DOHH2 (cell line): ENCODE measurements around the gene GPRC5B.

Experiments
- H3F3A ChIP-seq: fragments of 200-600 bp; sonication (generic), shearing (Covaris generic); 2 replicates; pipeline ENCODE4 v1.6.0; 2016; ENCODE audit warnings: antibody characterized with exemption, mild to moderate bottlenecking; ENCODE audit not compliant: control insufficient read depth, insufficient read depth
- H3K27ac ChIP-seq: fragments of 200-600 bp; sonication (generic); 2 replicates; pipeline ENCODE4 v1.5.1; 2014; ENCODE audit warnings: low read depth, mild to moderate bottlenecking, low read length, moderate library complexity
- H3K27me3 ChIP-seq: fragments of 200-600 bp; sonication (generic); 2 replicates; pipeline ENCODE4 v1.6.1; 2014; ENCODE audit warnings: mild to moderate bottlenecking, low read length, mixed read lengths; ENCODE audit not compliant: control insufficient read depth
- H3K36me3 ChIP-seq: fragments of 200-600 bp; sonication (generic); 2 replicates; pipeline ENCODE4 v1.6.1; 2014; ENCODE audit warnings: mild to moderate bottlenecking, low read length, moderate library complexity, mixed read lengths; ENCODE audit not compliant: control insufficient read depth
- H3K4me1 ChIP-seq: fragments of 200-600 bp; sonication (generic); 2 replicates; pipeline ENCODE4 v1.6.1; 2014; ENCODE audit warnings: mild to moderate bottlenecking, low read length, mixed read lengths; ENCODE audit not compliant: control insufficient read depth
- H3K4me2 ChIP-seq: fragments of 200-600 bp; sonication (generic); 2 replicates; pipeline ENCODE4 v1.6.0; 2014; ENCODE audit warnings: mild to moderate bottlenecking, low read length, moderate library complexity
- H3K4me3 ChIP-seq: fragments of 200-600 bp; sonication (generic); 2 replicates; pipeline ENCODE4 v1.5.1; 2014; ENCODE audit warnings: mild to moderate bottlenecking, low read length, mixed read lengths
- H3K79me2 ChIP-seq: fragments of 200-600 bp; sonication (generic); 2 replicates; pipeline ENCODE4 v1.6.1; 2014; ENCODE audit warnings: mild to moderate bottlenecking, low read length, mixed read lengths; ENCODE audit not compliant: control insufficient read depth
- H3K9me2 ChIP-seq: fragments of 200-600 bp; sonication (generic); replicated peaks from 2 replicates; pipeline ENCODE4 v1.6.1; 2014; ENCODE audit warnings: mild to moderate bottlenecking, low read length, mixed read lengths; ENCODE audit not compliant: control insufficient read depth
- H3K9me3 ChIP-seq: fragments of 200-600 bp; sonication (generic); 2 replicates; pipeline ENCODE4 v1.6.1; 2014; ENCODE audit warnings: antibody characterized with exemption, low read length, mixed read lengths; ENCODE audit not compliant: control insufficient read depth, insufficient read depth
- H4K20me1 ChIP-seq: fragments of 200-600 bp; sonication (generic); 2 replicates; pipeline ENCODE4 v1.6.0; 2014; ENCODE audit warnings: low read depth, mild to moderate bottlenecking, antibody characterized with exemption, low read length, moderate library complexity; ENCODE audit not compliant: control insufficient read depth, insufficient read depth
- CTCF ChIP-seq: fragments of 200-600 bp; sonication (generic); IDR thresholded peaks from one replicate; pipeline ENCODE4 v1.5.1; 2014; ENCODE audit warnings: antibody characterized with exemption, mild to moderate bottlenecking, low read depth, low read length; ENCODE audit not compliant: poor library complexity, severe bottlenecking
- EZH2phosphoT487 ChIP-seq: fragments of 200-600 bp; sonication (generic); IDR thresholded peaks from 2 replicates; pipeline ENCODE4 v1.6.1; 2017; ENCODE audit warnings: borderline replicate concordance, mild to moderate bottlenecking, antibody characterized with exemption, low read length, moderate library complexity, mixed read lengths

GPRC5B gene

GRCh38 chr16:19883966-19884485 lies 622 bp downstream of the GPRC5B start:
- Histone ChIP-seq H3K27me3 (peaks cover 19% of the 10 kb centered on the region), H4K20me1 (no peaks in the 10 kb centered on the region), H3K4me1 (peaks cover 7% of the 10 kb centered on the region), H3K9me2 (no peaks in the 10 kb centered on the region), H3F3A (no peaks in the 10 kb centered on the region), H3K36me3 (no peaks in the 10 kb centered on the region), H3K27ac (no peak overlapping the region), H3K4me2 (peak overlapping the region; percentile 70), H3K4me3 (peak overlapping the region; percentile 57; the same call in 1 of the 2 replicates), H3K9me3 (no peaks in the 10 kb centered on the region), H3K79me2 (no peaks in the 10 kb centered on the region)
- no peak for TF ChIP-seq CTCF
- TF ChIP-seq EZH2phosphoT487: no peak

GRCh38 chr16:19883296-19883965 lies 1.2 kb downstream of the GPRC5B start:
- Histone ChIP-seq H3K79me2 (no peaks in the 10 kb centered on the region), H3K4me1 (peaks cover 7% of the 10 kb centered on the region), H4K20me1 (no peaks in the 10 kb centered on the region), H3K9me2 (no peaks in the 10 kb centered on the region), H3K4me2 (no peak overlapping the region), H3K4me3 (no peak overlapping the region), H3K9me3 (no peaks in the 10 kb centered on the region), H3K36me3 (no peaks in the 10 kb centered on the region), H3K27me3 (peaks cover 19% of the 10 kb centered on the region), H3K27ac (no peak overlapping the region), H3F3A (no peaks in the 10 kb centered on the region)
- no peak for TF ChIP-seq CTCF
- no peak for TF ChIP-seq EZH2phosphoT487

GRCh38 chr16:19882646-19883045 lies 2.0 kb downstream of the GPRC5B start:
- Histone ChIP-seq H3K9me3 (no peaks in the 10 kb centered on the region), H3K4me2 (no peak overlapping the region), H3K4me3 (no peak overlapping the region), H3K4me1 (peaks cover 7% of the 10 kb centered on the region), H3K36me3 (no peaks in the 10 kb centered on the region), H3K79me2 (no peaks in the 10 kb centered on the region), H3K27ac (no peak overlapping the region), H3F3A (no peaks in the 10 kb centered on the region), H3K27me3 (peaks cover 19% of the 10 kb centered on the region), H4K20me1 (no peaks in the 10 kb centered on the region), H3K9me2 (no peaks in the 10 kb centered on the region)
- no peak for TF ChIP-seq EZH2phosphoT487
- no peak for TF ChIP-seq CTCF
